Upper lobe of left lung (tissue), 4 donors: ENCODE results near the gene TMEM170B.

Source experiments
- CTCF ChIP-seq, 6 experiments: fragments of 450-650 bp in 4 of 6; fragments of 200-600 bp in 2 of 6; sonication (generic) in 2 of 6; IDR thresholded peaks; one replicate each; pipeline ENCODE4 v1.5.1; 2016 to 2019; ENCODE audit warnings: antibody characterized with exemption in 6 of 6
- EP300 ChIP-seq, 4 donors: sonication (generic); formaldehyde crosslinking; IDR thresholded peaks; one replicate each; pipeline ENCODE4 v1.5.1; 2017; ENCODE audit warnings: antibody characterized with exemption in 4 of 4, control low read depth in 2 of 4
- POLR2A ChIP-seq, 4 donors: fragments of 450-650 bp; IDR thresholded peaks; one replicate each; pipeline ENCODE4 v1.5.1; 2016 to 2017; ENCODE audit warnings: antibody characterized with exemption in 4 of 4, mild to moderate bottlenecking in 2 of 4
- POLR2AphosphoS5 ChIP-seq, 2 donors: sonication (generic); formaldehyde crosslinking; IDR thresholded peaks; one replicate each; pipeline ENCODE4 v1.5.1; 2017; ENCODE audit warnings: antibody characterized with exemption in 2 of 2

DNA sequence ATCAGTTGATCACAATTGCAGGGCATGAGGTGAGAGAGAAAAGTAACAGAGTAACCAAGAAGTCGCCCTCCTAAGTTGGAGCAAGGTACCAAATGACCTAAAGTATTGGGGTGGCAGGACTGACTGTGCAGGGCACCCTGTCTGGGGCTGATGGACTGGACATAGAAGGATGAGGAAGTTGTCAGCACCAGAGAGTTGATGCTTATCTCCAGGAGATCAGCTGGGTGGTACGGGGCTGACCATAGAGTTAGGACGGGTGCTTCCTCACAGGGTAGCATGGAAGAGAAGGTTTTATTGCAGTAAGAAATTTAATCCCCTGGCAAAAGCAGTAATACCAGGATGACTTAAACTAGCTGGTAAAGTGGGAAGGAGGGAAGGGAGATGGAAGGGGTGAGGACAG is 66.7 kb downstream of the TMEM170B start:
- TF ChIP-seq POLR2A (IDR thresholded peaks at IDR 0.05) (no peak), CTCF (IDR thresholded peaks at IDR 0.05) (no peak), POLR2AphosphoS5 (IDR thresholded peaks at IDR 0.05) (no peak), EP300 (IDR thresholded peaks at IDR 0.05) (no peak)
